A549 treated with CORT108297 at 1 μM for 4 hours (cell line): ENCODE measurements around the gene SCAMP3. TPM values are rescaled to one million over a fixed set of nuclear protein-coding genes. Genes with fewer than 3 reads are reported as not detected.

Experiments
- total RNA-seq: library from RNA; stranded (reverse); fragments of 200-300 nt; extraction: Qiagen RNA extraction; gene quantifications from 5 replicates; pipeline ENCODE4 v1.2.3, GENCODE V29; 2022

Gene SCAMP3
- 99.6 to 133 TPM (median 128 TPM) in 5 replicates for total RNA-seq

GRCh38 chr1:155261852-155262673 lies at the start of gene SCAMP3:
SCAMP3 (minus strand) TSS chr1:155262360; CDS start chr1:155262151, 209 bp downstream.

GRCh38 chr1:155308493-155309422 lies 46.6 kb upstream of the SCAMP3 start, which contains the start of gene FDPS:
FDPS (plus strand) TSS chr1:155308866; CDS start chr1:155309790, 924 bp downstream.

GRCh38 chr1:155301342-155301841 lies 39.2 kb upstream of the SCAMP3 start, which contains the start of gene PKLR:
PKLR (minus strand) TSS chr1:155301438; CDS start chr1:155301395, 43 bp downstream.

DNA sequence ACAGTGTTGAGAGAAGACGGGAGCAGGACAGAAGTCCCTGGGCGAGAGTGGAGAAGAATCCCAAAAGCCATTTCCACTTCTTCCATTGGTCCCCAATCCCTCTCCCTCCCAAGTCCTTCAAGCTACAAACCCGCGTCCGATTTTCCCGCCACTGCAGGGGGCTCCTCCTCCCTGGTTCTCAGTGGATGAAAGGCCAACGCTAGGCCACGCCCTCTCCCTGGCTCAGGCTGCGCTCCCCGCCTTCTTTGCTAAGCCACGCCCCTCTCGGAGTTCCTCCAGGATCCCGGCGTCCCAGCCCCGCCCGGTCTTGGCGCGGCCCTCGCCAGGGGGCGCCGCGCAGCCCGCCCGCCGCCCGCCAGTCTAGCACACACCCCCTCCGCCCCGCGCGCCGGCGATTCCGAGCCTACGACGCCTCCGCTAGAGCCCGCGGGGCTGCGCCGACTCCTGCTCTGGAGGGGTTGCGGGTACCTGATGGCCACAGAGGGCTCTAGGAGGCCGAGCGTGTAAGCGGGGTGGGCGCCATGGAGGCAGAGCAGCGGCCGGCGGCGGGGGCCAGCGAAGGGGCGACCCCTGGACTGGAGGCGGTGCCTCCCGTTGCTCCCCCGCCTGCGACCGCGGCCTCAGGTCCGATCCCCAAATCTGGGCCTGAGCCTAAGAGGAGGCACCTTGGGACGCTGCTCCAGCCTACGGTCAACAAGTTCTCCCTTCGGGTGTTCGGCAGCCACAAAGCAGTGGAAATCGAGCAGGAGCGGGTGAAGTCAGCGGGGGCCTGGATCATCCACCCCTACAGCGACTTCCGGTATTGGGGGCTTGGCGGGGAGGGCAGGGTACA lies 15.1 kb upstream of the SCAMP3 start, which contains the start of gene HCN3:
Gene HCN3, plus strand, starts transcription at position 394 of the 832 bp plus-strand sequence. Its CDS starts 128 bp downstream, at position 522.

GRCh38 chr1:155273343-155274245 lies 11.4 kb upstream of the SCAMP3 start, which contains the start of gene CLK2:
CLK2 (minus strand) TSS chr1:155273504; CDS start chr1:155270977, 2,527 bp downstream.

DNA sequence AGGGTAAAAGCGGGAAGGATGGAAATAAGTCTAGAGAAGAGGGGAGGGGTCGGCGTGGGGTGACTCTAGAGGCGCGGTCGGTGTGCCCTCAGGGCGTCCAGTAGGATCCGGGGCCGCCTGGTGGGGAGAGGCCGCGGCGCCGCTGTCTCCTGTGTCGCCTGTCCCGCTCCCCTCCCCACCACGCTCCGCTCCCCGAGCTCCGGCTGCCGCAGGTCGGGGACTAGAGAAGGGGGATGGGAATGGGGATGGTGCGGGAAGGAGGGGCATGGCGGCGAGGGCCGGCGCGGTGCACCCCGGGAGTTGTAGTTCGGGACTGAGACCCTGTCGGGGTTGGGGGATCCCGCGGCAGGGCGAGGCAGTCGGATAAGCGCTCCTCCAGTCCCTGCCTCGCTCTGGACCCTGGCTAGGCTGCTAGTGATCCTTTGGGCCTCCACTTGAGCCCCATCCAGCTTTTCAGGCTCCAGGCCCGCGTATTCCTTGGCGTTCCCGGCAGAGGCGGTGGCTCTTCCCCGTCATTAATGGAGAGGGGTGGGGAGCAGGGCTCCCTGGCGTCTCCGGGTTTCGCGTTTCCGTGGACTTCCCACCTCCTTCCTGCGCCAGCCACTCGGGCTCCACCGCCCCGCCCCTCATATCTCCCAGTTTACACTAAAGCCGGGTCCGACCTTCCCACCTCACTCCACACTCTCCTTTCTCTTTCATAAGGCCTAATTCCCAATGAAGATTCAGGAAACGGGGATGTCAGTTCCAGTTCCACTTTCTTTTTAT lies 6.7 kb downstream of the SCAMP3 start, which contains the start of gene ENTREP3:
Gene ENTREP3, minus strand, starts transcription at position 241 of the 765 bp plus-strand sequence. CDS start 606 bp downstream, outside the sequence.

DNA sequence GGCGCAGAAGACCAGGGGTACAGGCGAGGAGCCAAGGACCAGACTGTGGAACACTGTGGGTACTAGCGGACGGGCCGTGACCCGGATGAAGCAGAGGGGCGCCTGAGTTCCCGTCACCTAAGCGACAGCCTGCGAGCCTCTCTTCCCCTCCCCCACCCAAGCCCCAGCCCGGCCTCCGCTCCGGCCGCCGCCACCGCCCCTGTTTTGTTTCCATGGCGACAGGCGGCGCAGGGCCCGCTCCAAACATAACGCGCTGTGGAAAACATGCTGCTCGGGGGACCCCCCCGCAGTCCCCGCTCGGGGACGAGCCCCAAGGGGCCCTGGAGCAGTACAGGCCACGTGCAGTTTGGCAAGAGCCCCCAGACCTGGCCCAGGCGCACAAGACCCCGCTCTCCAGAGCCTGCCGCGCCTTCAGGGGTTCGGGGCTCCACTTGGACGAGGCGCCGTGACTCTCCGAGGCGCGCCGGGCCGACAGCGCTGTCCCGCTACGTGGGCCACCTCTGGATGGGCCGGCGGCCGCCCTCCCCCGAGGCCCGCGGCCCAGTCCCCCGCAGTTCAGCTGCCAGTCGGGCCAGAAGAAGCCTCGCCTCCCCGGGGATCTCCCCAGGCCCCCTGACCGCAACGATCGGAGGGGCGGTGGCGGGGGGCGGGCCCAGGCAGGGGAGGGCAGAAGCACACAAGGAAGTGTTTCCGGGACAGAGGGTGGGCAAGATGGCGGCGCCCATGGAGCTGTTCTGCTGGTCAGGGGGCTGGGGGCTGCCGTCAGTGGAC lies 53.4 kb downstream of the SCAMP3 start, which contains the start of gene MTX1:
Gene MTX1, plus strand, starts transcription at position 155 of the 771 bp plus-strand sequence. Its CDS starts 110 bp downstream, at position 265.

DNA sequence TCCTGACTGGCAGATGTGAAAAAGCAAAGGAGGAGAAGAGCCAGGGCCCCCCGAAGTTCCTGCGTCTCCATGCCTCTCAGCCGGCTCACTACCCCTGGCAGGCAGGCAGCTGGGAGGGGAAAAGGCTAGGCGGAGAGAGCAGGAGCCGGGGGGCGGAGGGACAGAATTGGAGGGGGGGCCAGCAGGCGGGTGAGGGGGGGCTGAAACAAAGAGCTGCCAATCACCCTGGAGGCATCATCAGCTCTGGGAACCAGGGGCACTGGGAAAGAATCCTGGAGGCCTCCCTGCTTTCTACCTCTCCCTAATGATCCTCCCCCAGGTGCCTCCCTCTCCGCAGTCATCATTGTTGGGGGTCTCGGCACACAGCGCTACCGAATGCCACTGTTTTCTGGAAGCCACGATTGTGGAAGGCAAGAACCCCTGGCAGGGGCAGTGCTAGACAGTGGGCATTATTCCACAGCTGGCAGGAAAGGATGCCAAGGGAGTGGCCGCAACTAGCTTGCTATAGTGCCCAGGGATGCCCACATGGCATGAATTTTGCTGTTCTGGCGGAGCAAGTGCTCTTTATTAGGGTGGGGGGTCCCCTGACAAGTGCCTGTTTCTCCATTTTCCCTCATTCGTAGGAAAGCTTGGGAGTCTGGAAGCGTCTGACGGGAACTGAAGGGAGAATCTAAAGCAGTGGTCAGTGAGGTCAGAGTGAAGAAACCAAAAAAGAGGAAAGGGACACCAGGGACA lies 54.2 kb downstream of the SCAMP3 start, which contains the start of gene THBS3:
Gene THBS3, minus strand, starts transcription at position 92 of the 735 bp plus-strand sequence. Its CDS starts 21 bp downstream, at position 71.

Other genes starting within 250 kb of the SCAMP3 start
- gene DCST2, start 228.6 kb downstream of the SCAMP3 start, total RNA-seq = 0.35 to 0.57 TPM (median 0.46 TPM) in 5 replicates
- 0.07 to 0.08 TPM in 2 of 5 replicates, not detected in the others for gene DCST1, start 228.5 kb downstream of the SCAMP3 start, total RNA-seq
- gene ADAM15, start 211.0 kb downstream of the SCAMP3 start, total RNA-seq = 52.7 to 90.3 TPM (median 81.7 TPM) in 5 replicates
- gene EFNA4, start 198.6 kb downstream of the SCAMP3 start, total RNA-seq = 7.4 to 9.9 TPM (median 8.7 TPM) in 5 replicates
- 3.4 to 5.1 TPM (median 4.7 TPM) in 5 replicates for gene EFNA3, start 183.5 kb downstream of the SCAMP3 start, total RNA-seq
- 32.8 to 53.9 TPM (median 38.3 TPM) in 5 replicates for gene EFNA1, start 134.5 kb downstream of the SCAMP3 start, total RNA-seq
- 29.3 to 36.5 TPM (median 34.8 TPM) in 5 replicates for gene SLC50A1, start 126.5 kb downstream of the SCAMP3 start, total RNA-seq
- 73.6 to 114 TPM (median 112 TPM) in 5 replicates for gene DPM3, start 121.8 kb downstream of the SCAMP3 start, total RNA-seq
- gene KRTCAP2, start 89.1 kb downstream of the SCAMP3 start, total RNA-seq = 220 to 279 TPM (median 243 TPM) in 5 replicates
- gene TRIM46, start 88.5 kb downstream of the SCAMP3 start, total RNA-seq = 1.4 to 2.5 TPM (median 2.1 TPM) in 5 replicates
- 6.6 to 10.6 TPM (median 9.6 TPM) in 5 replicates for gene THBS3, start 54.5 kb downstream of the SCAMP3 start, total RNA-seq
- 64.0 to 78.2 TPM (median 76.5 TPM) in 5 replicates for gene MTX1, start 53.7 kb downstream of the SCAMP3 start, total RNA-seq
- gene ENTREP3, start 6.9 kb downstream of the SCAMP3 start, total RNA-seq = 25.2 to 39.2 TPM (median 37.1 TPM) in 5 replicates
- 22.4 to 32.0 TPM (median 30.1 TPM) in 5 replicates for gene CLK2, start 11.1 kb upstream of the SCAMP3 start, total RNA-seq
- gene HCN3, start 15.1 kb upstream of the SCAMP3 start, total RNA-seq = 3.9 to 6.1 TPM (median 5.1 TPM) in 5 replicates
- gene PKLR, start 39.1 kb upstream of the SCAMP3 start, total RNA-seq = 0.05 TPM in 1 of 5 replicates, not detected in the others
- gene FDPS, start 46.5 kb upstream of the SCAMP3 start, total RNA-seq = 158 to 179 TPM (median 165 TPM) in 5 replicates
- 39.2 to 60.5 TPM (median 58.5 TPM) in 5 replicates for gene RUSC1, start 58.5 kb upstream of the SCAMP3 start, total RNA-seq